Lower leg skin (tissue), 4 donors: Measurements from ENCODE around the gene CELF1. TPM values are rescaled to one million over a fixed set of nuclear protein-coding genes. Genes with fewer than 3 reads are reported as not detected.

Experiments
- DNase-seq, 2 donors: peaks; one replicate each; pipeline ENCODE4 v3.0.0-alpha.2; 2019; ENCODE audit warnings: low spot score in 2 of 2
- H3K4me3 ChIP-seq: fragments of 200-600 bp; sonication (generic); 2 replicates; pipeline ENCODE4 v1.5.1; 2017; ENCODE audit warnings: mild to moderate bottlenecking, low read depth; ENCODE audit not compliant: poor library complexity, severe bottlenecking
- CTCF ChIP-seq, 3 donors: fragments of 450-650 bp; IDR thresholded peaks; one replicate each; pipeline ENCODE4 v1.5.1; 2016; ENCODE audit warnings: antibody characterized with exemption in 3 of 3, mild to moderate bottlenecking in 3 of 3, moderate library complexity in 2 of 3
- POLR2A ChIP-seq, 2 donors: fragments of 450-650 bp; IDR thresholded peaks; one replicate each; pipeline ENCODE4 v1.6.1; 2016 to 2017; ENCODE audit warnings: antibody characterized with exemption in 2 of 2, mild to moderate bottlenecking in 1 of 2, moderate library complexity in 1 of 2
- WGBS, 2 donors: methylation state at CpG; one replicate each; pipeline ENCODE4 v1.1.5; 2018; 5-methylcytosine and 5-hydroxymethylcytosine counted together
- intact Hi-C: fragments of 100-400 bp; cut with DNase I; formaldehyde crosslinking; loops from one replicate; pipeline ENCODE4 v1.15.0; 2023; ENCODE audit warnings: low total_unique reads
- total RNA-seq, 4 donors: library from RNA; depleted of rRNA; stranded (reverse); fragments of >200 nt; gene quantifications; one replicate each; pipeline ENCODE4 v1.1.0, GENCODE V29; 2016

Gene CELF1
- total RNA-seq, 4 donors from 2014 or later: 58.1 to 87.1 (median 78.5) TPM

GRCh38 chr11:47498584-47499152 is 54.3 kb downstream of the CELF1 start:
- WGBS, 2 donors: 82 to 83% methylated on average over 4 of the region's 4 CpGs
- no peak for DNase-seq
- intact Hi-C loops: no loop called here
- TF ChIP-seq POLR2A (IDR thresholded peaks at IDR 0.05): no peak
- no peak for TF ChIP-seq CTCF (IDR thresholded peaks at IDR 0.05)
- H3K4me3 ChIP-seq: no peak overlapping the region

GRCh38 chr11:47498149-47498548 is 54.8 kb downstream of the CELF1 start:
- no peak for TF ChIP-seq CTCF (IDR thresholded peaks at IDR 0.05)
- TF ChIP-seq POLR2A (IDR thresholded peaks at IDR 0.05): no peak
- no peak for DNase-seq
- intact Hi-C loops: no loop called here
- 96 to 100% methylated on average over 3 of the region's 3 CpGs for WGBS, 2 donors
- no peak overlapping the region for H3K4me3 ChIP-seq

- H3K4me3 ChIP-seq: no peak overlapping the region
- DNase-seq: no peak
- no peak for TF ChIP-seq CTCF (IDR thresholded peaks at IDR 0.05)
- TF ChIP-seq POLR2A (IDR thresholded peaks at IDR 0.05): no peak
- intact Hi-C loops: no loop called here
Observed at GRCh38 chr11:47496808-47497207, 56.1 kb downstream of the CELF1 start.

GRCh38 chr11:47495856-47496217 is 57.1 kb downstream of the CELF1 start:
- intact Hi-C loops: no loop called here
- no peak for TF ChIP-seq POLR2A (IDR thresholded peaks at IDR 0.05)
- no peak for DNase-seq
- WGBS, 2 donors: 65 to 74% methylated on average over 1 of the region's 1 CpG
- H3K4me3 ChIP-seq: no peak overlapping the region

GRCh38 chr11:47495011-47495855 is 57.7 kb downstream of the CELF1 start:
- intact Hi-C loops: no loop called here
- WGBS, 2 donors: 70 to 72% methylated on average over 4 of the region's 4 CpGs
- no peak overlapping the region for H3K4me3 ChIP-seq
- no peak for TF ChIP-seq CTCF (IDR thresholded peaks at IDR 0.05)
- no peak for TF ChIP-seq POLR2A (IDR thresholded peaks at IDR 0.05)
- no peak for DNase-seq

- intact Hi-C loops: no loop called here
- DNase-seq: no peak
- TF ChIP-seq POLR2A (IDR thresholded peaks at IDR 0.05) (no peak), CTCF (IDR thresholded peaks at IDR 0.05) (no peak)
- 64 to 76% methylated on average over 2 of the region's 2 CpGs for WGBS, 2 donors
- H3K4me3 ChIP-seq: no peak overlapping the region
Observed at GRCh38 chr11:47489395-47489755, 63.6 kb downstream of the CELF1 start.
